GM21825 (cell line): ENCODE measurements around the gene BCAR3.

Experiments used
- ATAC-seq: cut with Tn5 transposase; IDR thresholded peaks from one replicate; pipeline ENCODE4 v1.9.1; 2021; ENCODE audit warnings: mild to moderate bottlenecking, moderate library complexity; ENCODE audit not compliant: unreplicated experiment

BCAR3 gene

GRCh38 chr1:93579891-93580290 lies 101.7 kb downstream of the BCAR3 start:
- no peak for ATAC-seq

GRCh38 chr1:93578911-93579825 lies 102.5 kb downstream of the BCAR3 start:
- ATAC-seq = no peak

GRCh38 chr1:93578433-93578830 lies 103.2 kb downstream of the BCAR3 start:
- ATAC-seq = no peak

GRCh38 chr1:93577536-93578432 lies 103.9 kb downstream of the BCAR3 start:
- ATAC-seq = no peak

GRCh38 chr1:93576746-93577145 lies 104.9 kb downstream of the BCAR3 start:
- no peak for ATAC-seq

- ATAC-seq = no peak
Measured at GRCh38 chr1:93576346-93576745, 105.3 kb downstream of the BCAR3 start.

GRCh38 chr1:93575621-93576284 lies 105.9 kb downstream of the BCAR3 start:
- ATAC-seq = no peak

- no peak for ATAC-seq
Measured at GRCh38 chr1:93574991-93575390, 106.6 kb downstream of the BCAR3 start.

- no peak for ATAC-seq
Measured at GRCh38 chr1:93574511-93574910, 107.1 kb downstream of the BCAR3 start.

GRCh38 chr1:93573940-93574469 lies 107.6 kb downstream of the BCAR3 start:
- ATAC-seq = no peak

GRCh38 chr1:93571623-93572310 lies 109.9 kb downstream of the BCAR3 start:
- ATAC-seq = no peak

- no peak for ATAC-seq
Measured at GRCh38 chr1:93569489-93569888, 112.1 kb downstream of the BCAR3 start.

GRCh38 chr1:93567255-93567918 lies 114.2 kb downstream of the BCAR3 start:
- no peak for ATAC-seq

- no peak for ATAC-seq
Measured at GRCh38 chr1:93566227-93566626, 115.4 kb downstream of the BCAR3 start.

- no peak for ATAC-seq
Measured at GRCh38 chr1:93565496-93566206, 116.0 kb downstream of the BCAR3 start.

GRCh38 chr1:93559695-93560094 lies 121.9 kb downstream of the BCAR3 start:
- ATAC-seq = no peak

- no peak for ATAC-seq
Measured at GRCh38 chr1:93559045-93559444, 122.6 kb downstream of the BCAR3 start.

- ATAC-seq = no peak
Measured at GRCh38 chr1:93556291-93556690, 125.3 kb downstream of the BCAR3 start.
